ENCODE results near the gene PTEN.
"Not testable (repeated sequence)": the region's sequence is repeated elsewhere in the genome, so short reads cannot be mapped to it uniquely, and the experiment has no call there.

PTEN gene

GRCh38 chr10:87846023-87846422 is 17.4 kb upstream of the PTEN start:
- DNase-seq (ENCODE audit: low spot score) = no peak

GRCh38 chr10:87846711-87847110 is 16.7 kb upstream of the PTEN start:
- not testable (repeated sequence) for DNase-seq (ENCODE audit: low spot score)

- DNase-seq (ENCODE audit: low spot score) = no peak
Observed at GRCh38 chr10:87847550-87847949, 15.9 kb upstream of the PTEN start.

- DNase-seq (ENCODE audit: low spot score) = no peak
Observed at GRCh38 chr10:87849001-87849400, 14.4 kb upstream of the PTEN start.

GRCh38 chr10:87850742-87851205 is 12.7 kb upstream of the PTEN start:
- DNase-seq (ENCODE audit: low spot score) = peak; percentile 67

- DNase-seq (ENCODE audit: low spot score) = no peak
Observed at GRCh38 chr10:87852089-87852488, 11.3 kb upstream of the PTEN start.

- DNase-seq (ENCODE audit: low spot score) = not testable (repeated sequence)
Observed at GRCh38 chr10:87855247-87855646, 8.2 kb upstream of the PTEN start.

GRCh38 chr10:87855665-87856064 is 7.8 kb upstream of the PTEN start:
- not testable (repeated sequence) for DNase-seq (ENCODE audit: low spot score)

- DNase-seq (ENCODE audit: low spot score) = peak; percentile 59
Observed at GRCh38 chr10:87860156-87860795, 3.1 kb upstream of the PTEN start.

- DNase-seq (ENCODE audit: low spot score) = no peak
Observed at GRCh38 chr10:87860816-87861403, 2.5 kb upstream of the PTEN start.

GRCh38 chr10:87861566-87861952 is 1.9 kb upstream of the PTEN start:
- peak; percentile 3 for DNase-seq (ENCODE audit: low spot score)

- peak; percentile 94 for DNase-seq (ENCODE audit: low spot score)
Observed at GRCh38 chr10:87861953-87862678, 1.3 kb upstream of the PTEN start.

- DNase-seq (ENCODE audit: low spot score) = peak; percentile 74
Observed at GRCh38 chr10:87862679-87863052, 759 bp upstream of the PTEN start.

GRCh38 chr10:87863951-87864495 is 598 bp downstream of the PTEN start:
- not testable (repeated sequence) for DNase-seq (ENCODE audit: low spot score)

- DNase-seq (ENCODE audit: low spot score) = no peak
Observed at GRCh38 chr10:87864496-87865059, 1.2 kb downstream of the PTEN start.

GRCh38 chr10:87865241-87865881 is 1.9 kb downstream of the PTEN start:
- no peak for DNase-seq (ENCODE audit: low spot score)

GRCh38 chr10:87866412-87866974 is 3.1 kb downstream of the PTEN start:
- no peak for DNase-seq (ENCODE audit: low spot score)

GRCh38 chr10:87867453-87867852 is 4.0 kb downstream of the PTEN start:
- DNase-seq (ENCODE audit: low spot score) = no peak

GRCh38 chr10:87868277-87868676 is 4.9 kb downstream of the PTEN start:
- DNase-seq (ENCODE audit: low spot score) = no peak

- not testable (repeated sequence) for DNase-seq (ENCODE audit: low spot score)
Observed at GRCh38 chr10:87869139-87869538, 5.7 kb downstream of the PTEN start.

- no peak for DNase-seq (ENCODE audit: low spot score)
Observed at GRCh38 chr10:87869773-87870551, 6.5 kb downstream of the PTEN start.
